Measurements from ENCODE around the gene DHX40. TPM values are rescaled to one million over a fixed set of nuclear protein-coding genes. Genes with fewer than 3 reads are reported as not detected.
"Not testable (repeated sequence)": the region's sequence is repeated elsewhere in the genome, so short reads cannot be mapped to it uniquely, and the experiment has no call there.

DHX40 gene
- total RNA-seq, 3 donors from 2014 or later: 18.1 to 27.8 (median 19.8) TPM

- no peak overlapping the region for H3K4me3 ChIP-seq
- ATAC-seq (peak; percentile 32), DNase-seq (peak in 1 of 3 donors; percentile 21)
- intact Hi-C loops (cut with DNase I, micrococcal nuclease): no loop called here
- H3K4me1 ChIP-seq (ENCODE audit: low read depth): peaks cover under 1% of the 10 kb centered on the region
- H3K9me3 ChIP-seq: no peaks in the 10 kb centered on the region
- no peak for TF ChIP-seq CTCF (IDR thresholded peaks at IDR 0.05)
- no peaks in the 10 kb centered on the region for H3K36me3 ChIP-seq (ENCODE audit: low read depth)
Observed at GRCh38 chr17:59561042-59561441, 4.4 kb upstream of the DHX40 start.

- no peaks in the 10 kb centered on the region for H3K36me3 ChIP-seq (ENCODE audit: low read depth)
- H3K9me3 ChIP-seq: no peaks in the 10 kb centered on the region
- no peak for TF ChIP-seq CTCF (IDR thresholded peaks at IDR 0.05)
- intact Hi-C loops (cut with DNase I, micrococcal nuclease): no loop called here
- H3K4me1 ChIP-seq (ENCODE audit: low read depth): peaks cover 9% of the 10 kb centered on the region
- ATAC-seq: peak; percentile 84
- DNase-seq: peak in 2 of 3 donors; percentile 56 to 62
- peak overlapping the region; percentile 81 for H3K4me3 ChIP-seq
Observed at GRCh38 chr17:59565959-59566324, 532 bp downstream of the DHX40 start.

GRCh38 chr17:59569151-59569550 lies 3.7 kb downstream of the DHX40 start:
- intact Hi-C loops (cut with DNase I, micrococcal nuclease); H3K4me1 ChIP-seq (ENCODE audit: low read depth); H3K36me3 ChIP-seq (ENCODE audit: low read depth); H3K4me3 ChIP-seq; H3K9me3 ChIP-seq; DNase-seq; ATAC-seq: not testable (repeated sequence)

- DNase-seq (no peak), ATAC-seq (no peak)
- Histone ChIP-seq H3K9me3 (no peaks in the 10 kb centered on the region), H3K36me3 (ENCODE audit: low read depth) (no peaks in the 10 kb centered on the region), H3K4me1 (ENCODE audit: low read depth) (no peaks in the 10 kb centered on the region), H3K4me3 (no peak overlapping the region)
- intact Hi-C loops (cut with DNase I, micrococcal nuclease): no loop called here
- TF ChIP-seq CTCF (IDR thresholded peaks at IDR 0.05): no peak
Observed at GRCh38 chr17:59572301-59572924, 7.0 kb downstream of the DHX40 start.

GRCh38 chr17:59584168-59584567 lies 18.8 kb downstream of the DHX40 start:
- DNase-seq; intact Hi-C loops (cut with DNase I, micrococcal nuclease); H3K9me3 ChIP-seq; H3K36me3 ChIP-seq (ENCODE audit: low read depth); H3K4me1 ChIP-seq (ENCODE audit: low read depth); ATAC-seq; H3K4me3 ChIP-seq: not testable (repeated sequence)

- intact Hi-C loops (cut with DNase I, micrococcal nuclease): no loop called here
- ATAC-seq (no peak), DNase-seq (no peak)
- Histone ChIP-seq H3K4me3 (no peak overlapping the region), H3K36me3 (ENCODE audit: low read depth) (no peaks in the 10 kb centered on the region), H3K9me3 (no peaks in the 10 kb centered on the region), H3K4me1 (ENCODE audit: low read depth) (no peaks in the 10 kb centered on the region)
- no peak for TF ChIP-seq CTCF (IDR thresholded peaks at IDR 0.05)
Observed at GRCh38 chr17:59600169-59600568, 34.8 kb downstream of the DHX40 start.

GRCh38 chr17:59601130-59601529 lies 35.7 kb downstream of the DHX40 start:
- TF ChIP-seq CTCF (IDR thresholded peaks at IDR 0.05): no peak
- no peak overlapping the region for H3K4me3 ChIP-seq
- H3K9me3 ChIP-seq: no peaks in the 10 kb centered on the region
- H3K4me1 ChIP-seq (ENCODE audit: low read depth): no peaks in the 10 kb centered on the region
- no peak for ATAC-seq
- DNase-seq: no peak
- no peaks in the 10 kb centered on the region for H3K36me3 ChIP-seq (ENCODE audit: low read depth)
- intact Hi-C loops (cut with DNase I, micrococcal nuclease): no loop called here
